ENCODE measurements around the gene NPAS4.
"Not testable (repeated sequence)": the region's sequence is repeated elsewhere in the genome, so short reads cannot be mapped to it uniquely, and the experiment has no call there.

NPAS4 gene

DNA sequence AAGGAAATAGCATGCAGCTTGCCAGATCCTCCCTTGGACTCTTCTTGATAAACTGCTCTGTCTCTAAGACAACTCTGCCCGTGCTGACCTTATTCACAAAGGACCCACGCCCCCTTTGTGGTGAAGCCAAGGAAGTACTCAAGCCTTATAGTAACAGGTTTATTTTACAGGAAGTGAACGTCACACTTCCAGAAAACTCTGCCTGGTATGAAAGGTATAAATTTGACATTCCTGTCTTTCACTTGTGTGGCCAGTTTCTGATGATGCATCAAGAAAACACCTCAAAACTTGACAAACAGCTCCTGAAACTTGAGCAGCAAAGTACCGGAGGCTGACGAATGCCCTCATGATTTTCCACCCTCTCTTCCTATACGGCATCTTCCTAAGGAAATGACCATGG, 33.4 kb downstream of the NPAS4 start:
- no peak for DNase-seq (ENCODE audit: low read depth in 1 of 2, low spot score in 1 of 2)

DNA sequence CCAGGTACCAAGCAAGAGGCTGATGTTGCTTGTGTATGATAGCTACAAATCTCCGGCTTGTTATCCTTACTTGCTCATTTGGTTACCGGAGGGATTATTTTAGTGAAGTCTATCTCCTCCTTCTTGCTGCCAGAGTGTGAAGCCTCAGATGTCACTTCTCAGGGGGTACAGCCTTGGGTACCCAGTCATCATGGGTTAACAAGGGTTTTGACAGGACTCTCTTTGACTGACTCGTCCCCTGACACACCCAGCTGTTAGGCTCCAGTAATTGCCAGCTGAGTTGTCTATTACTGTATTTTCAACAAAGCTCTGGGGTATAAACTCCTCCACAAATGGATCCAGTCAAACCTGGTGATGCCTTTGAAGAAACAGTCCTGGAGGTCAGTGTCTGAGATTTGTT, 34.0 kb downstream of the NPAS4 start:
- no peak for DNase-seq (ENCODE audit: low read depth in 1 of 2, low spot score in 1 of 2)

DNA sequence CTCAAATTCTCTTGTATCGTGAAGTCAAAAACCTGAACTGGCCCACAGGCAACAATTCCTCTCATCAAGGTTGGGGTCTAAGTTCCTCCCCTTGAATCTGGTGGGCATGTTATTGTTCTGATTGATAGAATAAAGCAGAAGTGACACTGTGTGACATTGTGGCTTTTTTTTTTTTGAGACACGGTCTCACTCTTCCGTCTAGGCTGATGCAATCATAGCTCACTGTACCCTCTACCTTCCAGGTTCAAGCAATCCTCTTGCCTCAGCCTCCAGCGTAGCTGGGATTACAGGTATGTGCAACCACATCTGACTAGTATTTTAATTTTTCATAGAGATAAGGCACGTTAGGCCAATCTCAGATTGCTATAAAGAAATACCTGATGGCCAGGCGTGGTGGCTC, 37.0 kb downstream of the NPAS4 start:
- no peak for DNase-seq (ENCODE audit: low read depth in 1 of 2, low spot score in 1 of 2)

DNA sequence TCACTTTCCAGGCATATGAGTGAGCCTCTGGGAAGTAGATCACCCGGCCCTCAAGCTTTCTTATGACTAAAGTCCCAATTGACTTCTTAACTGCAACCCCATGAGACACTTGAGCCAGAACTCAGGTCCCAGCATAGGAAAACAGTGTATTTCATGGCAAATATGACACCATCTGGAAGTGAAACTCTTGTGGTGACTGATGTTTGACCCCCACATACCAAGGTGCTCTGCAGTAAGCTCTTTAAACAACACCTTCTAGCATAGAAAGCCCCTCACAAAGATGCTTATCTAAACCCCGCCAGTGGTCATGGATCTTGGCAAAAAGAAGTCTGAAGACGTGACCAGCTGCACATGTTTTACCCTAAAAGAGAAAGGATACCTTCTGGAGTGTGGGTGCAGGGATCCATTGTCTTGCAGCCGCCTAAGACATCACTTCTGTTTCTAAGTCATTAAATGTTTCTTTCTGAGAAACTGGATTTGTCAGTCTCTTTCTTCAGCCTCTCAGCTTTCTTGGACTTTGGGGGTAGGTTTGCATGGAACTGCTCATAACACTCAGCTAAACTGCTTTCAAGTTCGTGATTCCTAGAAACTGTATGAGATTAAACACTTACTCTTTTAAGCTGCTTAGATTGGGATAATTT, 38.4 kb downstream of the NPAS4 start:
- DNase-seq (ENCODE audit: low read depth in 1 of 2, low spot score in 1 of 2), result no peak

DNA sequence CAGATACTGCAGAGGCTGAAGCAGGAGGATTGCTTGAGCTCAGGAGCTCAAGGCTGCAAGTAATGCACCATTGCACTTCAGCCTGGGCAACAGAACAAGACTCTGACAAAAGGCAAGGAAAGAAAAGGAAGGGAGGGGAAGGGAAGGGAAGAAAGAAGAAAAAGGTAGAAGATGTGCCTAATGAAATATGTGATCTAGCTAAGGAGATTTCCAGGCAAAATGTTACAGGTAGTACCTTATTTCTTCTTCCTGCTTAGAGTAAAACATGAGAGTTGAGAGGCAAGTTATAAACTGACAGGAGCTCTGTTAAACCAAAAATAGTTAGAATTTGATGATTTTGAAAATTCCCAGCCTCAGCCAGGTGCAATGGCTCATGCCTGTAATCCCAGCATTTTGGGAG, 41.2 kb downstream of the NPAS4 start:
- DNase-seq (ENCODE audit: low read depth in 1 of 2, low spot score in 1 of 2), result no peak

DNA sequence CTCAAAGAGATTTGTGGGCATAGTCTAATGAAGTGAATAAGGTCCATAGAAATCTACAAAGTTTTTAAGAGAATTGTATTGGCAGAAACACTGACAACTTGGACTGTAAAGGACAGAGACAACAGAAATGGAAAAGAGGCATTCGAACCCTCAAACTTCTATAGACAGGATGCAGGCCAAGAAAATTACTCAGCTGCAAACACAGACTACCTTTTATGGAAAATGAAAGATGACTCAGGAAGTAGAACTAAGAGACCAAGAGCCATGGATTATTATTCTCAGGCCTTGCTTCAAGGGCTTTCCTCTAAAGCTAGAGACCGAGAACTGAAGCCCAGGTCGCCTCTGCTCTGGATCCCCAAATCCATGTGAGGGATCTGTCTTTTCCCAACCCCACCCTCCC, 42.1 kb downstream of the NPAS4 start:
- no peak for DNase-seq (ENCODE audit: low read depth in 1 of 2, low spot score in 1 of 2)

DNA sequence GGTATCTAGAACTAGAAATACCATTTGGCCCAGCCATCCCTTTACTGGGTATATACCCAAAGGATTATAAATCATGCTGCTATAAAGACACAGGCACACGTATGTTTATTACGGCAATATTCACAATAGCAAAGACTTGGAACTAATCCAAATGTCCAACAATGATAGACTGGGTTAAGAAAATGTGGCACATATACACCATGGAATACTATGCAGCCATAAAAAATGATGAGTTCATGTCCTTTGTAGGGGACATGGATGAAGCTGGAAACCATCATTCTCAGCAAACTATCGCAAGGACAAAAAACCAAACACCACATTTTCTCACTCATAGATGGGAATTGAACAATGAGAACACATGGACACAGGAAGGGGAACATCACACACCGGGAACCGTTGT, 43.3 kb downstream of the NPAS4 start:
- DNase-seq (ENCODE audit: low read depth in 1 of 2, low spot score in 1 of 2), result not testable (repeated sequence)

DNA sequence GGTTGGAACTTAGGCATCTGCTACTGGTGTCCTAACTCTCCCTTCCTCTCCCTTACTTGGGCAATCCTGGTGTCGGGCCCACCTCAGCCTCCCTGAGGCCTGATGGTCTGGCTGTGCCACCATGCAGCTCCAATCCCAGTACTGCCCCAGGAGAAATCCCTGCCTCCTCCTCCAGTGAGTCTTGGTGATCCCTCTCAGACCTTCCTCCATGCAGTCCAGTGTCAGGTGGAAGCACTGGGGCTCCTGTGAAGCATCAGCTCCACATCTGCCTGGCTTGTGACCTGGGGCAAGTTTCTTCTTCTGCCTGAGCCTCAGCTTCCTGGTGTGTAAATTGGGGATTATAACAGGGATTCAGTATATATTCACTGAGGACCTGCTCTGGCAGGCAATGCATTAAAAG, 44.1 kb downstream of the NPAS4 start:
- no peak for DNase-seq (ENCODE audit: low read depth in 1 of 2, low spot score in 1 of 2)

DNA sequence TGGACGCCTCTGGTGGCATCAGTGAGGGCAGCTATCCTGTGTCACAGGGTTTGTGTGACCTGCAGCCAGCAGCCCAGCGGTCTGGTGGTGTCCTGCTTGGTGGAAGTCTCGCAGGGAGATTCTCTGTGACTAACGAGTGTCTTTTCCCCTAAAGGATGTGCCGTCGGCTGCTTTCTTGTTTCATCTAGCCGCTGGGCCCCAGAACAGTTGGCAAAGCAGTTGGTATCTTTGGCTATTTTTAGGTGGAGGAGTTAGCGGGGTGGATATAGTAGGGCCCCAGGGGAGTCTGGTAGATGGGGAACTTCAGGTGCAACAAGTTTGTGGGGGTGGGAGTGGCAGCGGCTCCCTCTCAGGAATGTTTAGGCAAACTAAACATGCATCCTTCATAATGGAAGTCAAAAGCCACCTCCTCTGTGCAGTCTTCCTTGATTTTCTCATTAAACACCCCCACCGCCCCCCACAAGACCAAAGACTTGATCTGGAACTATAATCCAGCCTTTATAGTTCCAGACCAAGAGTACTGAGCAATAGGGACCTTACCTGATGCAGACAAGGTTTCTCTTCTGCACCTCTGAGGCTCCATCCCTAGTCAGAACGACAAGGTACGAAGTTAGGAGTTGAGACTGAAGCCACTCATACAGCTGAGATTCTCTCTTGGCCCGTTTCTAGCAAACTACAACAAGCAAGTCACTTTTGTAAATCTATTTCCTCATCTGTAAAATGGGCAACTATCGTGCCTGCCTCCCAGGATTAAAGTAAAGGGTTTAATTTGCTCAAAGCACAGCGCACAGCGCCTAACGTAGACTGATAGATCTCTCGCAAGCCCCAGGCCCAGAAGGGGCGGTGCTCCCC, 44.8 kb downstream of the NPAS4 start:
- no peak for DNase-seq (ENCODE audit: low read depth in 1 of 2, low spot score in 1 of 2)

DNA sequence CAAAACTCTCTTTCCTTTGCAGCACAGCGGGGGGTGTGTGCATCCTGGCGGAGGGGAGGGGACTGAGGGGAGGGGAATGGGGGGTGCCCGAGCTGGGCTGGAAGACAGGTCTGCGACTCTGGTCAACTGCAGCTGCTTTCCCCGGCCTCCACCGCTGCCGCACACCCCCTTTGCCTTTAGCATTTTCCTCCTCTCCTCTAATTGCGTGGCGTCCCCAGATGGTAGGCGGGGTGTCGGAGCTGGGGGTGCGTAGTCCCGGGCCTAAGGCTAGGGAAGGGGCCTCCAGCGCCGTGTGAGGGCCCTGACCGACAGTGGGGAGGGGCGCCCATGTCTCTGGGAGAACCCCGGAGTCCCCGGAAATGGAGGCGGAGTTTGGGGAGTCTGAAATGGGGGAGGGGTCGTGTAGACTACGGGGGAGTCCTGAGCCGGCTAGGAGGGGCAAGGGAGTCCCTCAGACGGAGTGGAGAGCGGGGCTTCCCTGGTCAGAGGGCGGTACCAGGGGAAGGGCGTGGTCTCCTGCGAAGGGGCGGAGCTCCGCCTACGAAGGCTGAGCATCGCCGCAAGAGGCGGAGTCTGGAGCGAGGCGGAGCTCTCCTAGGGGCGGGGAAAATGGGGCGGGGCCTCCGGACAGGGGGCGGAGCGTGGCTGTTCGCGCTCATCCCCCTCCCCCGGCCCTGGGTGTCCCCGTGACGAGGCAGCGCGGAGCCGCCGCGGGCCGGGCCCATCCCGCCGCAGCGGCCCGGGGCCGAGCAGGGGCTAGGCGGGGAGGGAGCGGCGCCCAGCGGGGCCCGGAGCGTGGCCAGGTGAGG, 45.6 kb downstream of the NPAS4 start, which contains the start of gene PELI3:
Gene PELI3 (plus strand): TSS at position 681 of the 809 bp plus-strand sequence. CDS start 1,224 bp downstream, outside the sequence.
- peak; percentile 91 to 94 for DNase-seq (ENCODE audit: low read depth in 1 of 2, low spot score in 1 of 2)

DNA sequence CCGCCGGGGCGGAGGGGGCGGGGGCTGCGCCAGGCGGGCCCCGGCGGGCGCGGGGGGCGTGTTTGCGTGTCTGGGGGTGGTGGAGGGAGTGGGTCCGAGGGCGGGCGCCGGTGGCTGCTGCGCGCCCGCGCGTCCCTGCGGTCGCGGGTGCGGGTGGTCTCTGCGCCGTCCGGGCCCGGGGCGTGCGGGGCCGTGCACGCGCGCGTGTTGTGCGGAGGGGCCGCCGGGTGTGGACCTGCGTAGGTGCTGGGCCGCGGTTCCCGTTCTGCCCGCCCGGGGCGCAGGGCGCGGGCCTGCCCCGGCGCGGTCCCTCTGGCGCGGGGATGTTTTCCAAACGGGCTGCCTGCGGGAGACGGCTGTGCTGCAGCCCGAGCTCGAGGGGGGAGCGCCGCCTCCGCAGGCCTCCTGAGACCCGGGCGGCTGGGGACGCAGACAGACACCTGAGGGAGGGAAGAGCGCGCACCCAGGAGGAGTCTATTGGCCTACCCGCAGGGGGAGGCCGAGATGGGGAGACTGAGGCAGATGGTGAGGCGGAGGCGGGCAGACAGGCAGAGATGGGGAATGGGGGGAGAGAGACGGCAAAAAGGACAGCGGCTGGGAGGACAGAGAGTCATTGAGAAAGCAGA, 46.3 kb downstream of the NPAS4 start:
- no peak for DNase-seq (ENCODE audit: low read depth in 1 of 2, low spot score in 1 of 2)

DNA sequence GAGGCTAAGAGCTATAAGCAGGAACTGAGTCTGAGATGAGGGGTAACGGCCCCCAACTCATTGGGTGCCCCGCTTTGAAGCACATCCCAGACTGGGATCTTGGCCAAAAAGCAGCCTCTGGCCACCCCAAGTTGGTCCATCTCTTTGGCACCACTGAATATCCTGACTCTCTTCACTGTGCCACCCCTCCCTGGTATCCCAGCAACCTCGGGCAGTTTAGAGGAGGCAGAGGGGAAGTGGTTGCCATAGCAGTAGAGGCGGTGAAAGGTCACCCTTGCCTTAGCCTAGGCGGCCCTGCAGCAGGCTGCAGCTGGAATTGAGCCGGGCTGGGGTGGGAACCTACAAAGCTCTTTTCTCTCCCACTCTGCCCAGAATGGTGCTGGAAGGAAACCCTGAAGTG, 46.9 kb downstream of the NPAS4 start:
- DNase-seq (ENCODE audit: low read depth in 1 of 2, low spot score in 1 of 2), result no peak

DNA sequence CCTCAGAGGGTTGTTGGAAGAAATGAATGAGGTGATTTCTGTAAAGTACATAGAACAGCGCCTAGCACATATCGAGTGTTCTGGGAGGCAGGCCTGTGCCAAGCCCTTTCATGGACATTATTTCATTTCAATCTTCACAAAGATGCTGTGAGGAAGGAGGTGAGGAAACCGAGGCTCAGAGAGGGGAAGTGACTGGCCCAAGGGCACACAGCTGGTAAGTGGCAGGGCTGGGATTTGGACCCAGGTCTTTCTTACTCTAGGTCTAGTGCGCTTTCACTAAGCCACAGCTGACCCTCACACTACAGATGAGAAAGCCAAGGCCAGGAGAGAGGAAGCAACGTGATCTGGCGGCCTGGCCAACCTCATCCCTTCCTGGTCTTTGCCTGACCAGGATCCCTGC, 47.9 kb downstream of the NPAS4 start:
- no peak for DNase-seq (ENCODE audit: low read depth in 1 of 2, low spot score in 1 of 2)

DNA sequence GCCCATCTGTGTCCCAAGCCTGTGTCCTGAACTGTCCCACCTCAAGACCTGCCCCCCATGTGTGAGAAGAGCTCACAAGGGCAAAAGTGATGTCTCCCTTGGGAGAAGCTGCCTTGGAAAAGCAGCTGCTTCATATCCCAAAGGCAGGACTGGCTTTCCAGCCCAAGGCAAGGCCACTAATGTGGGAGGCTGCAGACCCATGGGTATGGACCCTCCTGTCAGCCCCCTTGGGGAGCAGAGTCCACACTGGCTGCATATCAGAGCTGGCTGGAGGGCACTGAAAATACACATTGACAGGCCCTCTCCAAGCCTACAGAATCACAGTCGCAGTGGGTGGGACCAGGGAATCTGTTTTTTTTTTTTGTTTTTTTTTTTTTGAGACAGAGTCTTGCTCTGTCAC, 48.6 kb downstream of the NPAS4 start:
- no peak for DNase-seq (ENCODE audit: low read depth in 1 of 2, low spot score in 1 of 2)

DNA sequence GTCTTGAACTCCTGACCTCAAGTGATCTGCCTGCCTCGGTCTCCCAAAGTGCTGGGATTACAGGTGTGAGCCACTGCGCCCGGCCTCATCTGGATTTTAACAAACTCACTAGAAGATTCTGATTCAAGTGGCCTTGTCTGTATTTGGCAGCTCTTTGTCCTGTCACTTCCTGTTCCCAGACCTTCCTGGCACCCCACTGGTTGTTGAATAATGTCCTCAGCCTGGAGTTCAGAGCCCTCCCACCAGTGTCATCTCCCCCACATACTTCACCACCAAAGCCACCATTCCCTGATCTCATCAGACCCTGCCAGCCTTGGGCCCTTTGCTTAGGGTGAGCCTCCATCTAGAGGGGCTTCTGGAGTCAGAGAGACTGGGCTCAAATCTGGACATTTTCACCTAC, 49.2 kb downstream of the NPAS4 start:
- no peak for DNase-seq (ENCODE audit: low read depth in 1 of 2, low spot score in 1 of 2)

DNA sequence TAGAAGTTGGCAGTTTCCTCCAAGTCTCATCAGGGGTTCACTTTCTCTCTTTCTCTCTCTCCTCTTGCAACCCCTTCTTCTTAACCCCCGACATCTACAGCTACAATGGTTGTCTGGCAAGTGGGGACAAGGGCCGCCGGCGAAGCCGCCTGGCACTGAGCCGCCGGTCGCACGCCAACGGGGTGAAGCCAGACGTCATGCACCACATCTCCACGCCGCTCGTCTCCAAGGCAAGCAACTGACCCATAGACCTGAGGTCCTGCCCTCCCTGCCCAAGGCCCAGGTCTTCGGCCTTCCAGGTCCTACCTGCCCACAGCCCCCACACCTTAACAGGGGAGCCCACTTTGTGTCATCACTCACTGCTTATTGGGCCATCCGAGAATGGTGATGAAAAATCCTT, 50.3 kb downstream of the NPAS4 start:
- no peak for DNase-seq (ENCODE audit: low read depth in 1 of 2, low spot score in 1 of 2)

DNA sequence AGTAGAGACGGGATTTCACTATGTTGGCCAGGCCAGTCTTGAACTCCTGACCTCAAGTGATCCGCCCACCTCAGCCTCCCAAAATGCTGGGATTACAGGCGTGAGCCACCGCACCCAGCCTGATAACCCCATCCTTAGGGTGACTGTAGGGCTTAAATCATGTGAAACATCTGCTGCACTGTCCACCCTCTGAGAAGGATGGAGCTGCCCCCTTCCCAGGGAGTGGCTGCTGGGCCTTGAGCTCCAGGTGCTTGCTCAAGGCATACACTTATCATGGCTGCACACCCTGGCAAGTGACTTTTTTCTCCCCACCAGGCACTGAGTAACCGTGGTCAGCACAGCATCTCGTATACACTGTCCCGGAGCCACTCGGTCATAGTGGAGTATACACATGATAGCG, 51.2 kb downstream of the NPAS4 start:
- no peak for DNase-seq (ENCODE audit: low read depth in 1 of 2, low spot score in 1 of 2)

DNA sequence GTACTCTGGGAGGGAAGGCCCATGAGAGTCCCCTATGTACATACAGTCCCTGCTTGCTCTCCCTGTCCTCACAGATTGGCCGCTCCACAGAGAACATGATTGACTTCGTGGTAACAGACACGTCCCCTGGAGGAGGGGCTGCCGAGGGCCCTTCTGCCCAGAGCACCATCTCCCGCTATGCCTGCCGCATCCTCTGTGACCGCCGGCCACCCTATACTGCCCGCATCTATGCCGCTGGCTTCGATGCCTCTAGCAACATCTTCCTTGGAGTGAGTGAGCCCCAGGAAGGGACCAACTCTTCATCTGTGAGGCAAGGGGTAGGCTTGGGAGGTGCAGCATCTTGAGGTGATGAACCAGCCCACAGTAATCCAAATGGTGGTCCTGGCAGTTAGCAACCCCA, 52.3 kb downstream of the NPAS4 start:
- no peak for DNase-seq (ENCODE audit: low read depth in 1 of 2, low spot score in 1 of 2)

DNA sequence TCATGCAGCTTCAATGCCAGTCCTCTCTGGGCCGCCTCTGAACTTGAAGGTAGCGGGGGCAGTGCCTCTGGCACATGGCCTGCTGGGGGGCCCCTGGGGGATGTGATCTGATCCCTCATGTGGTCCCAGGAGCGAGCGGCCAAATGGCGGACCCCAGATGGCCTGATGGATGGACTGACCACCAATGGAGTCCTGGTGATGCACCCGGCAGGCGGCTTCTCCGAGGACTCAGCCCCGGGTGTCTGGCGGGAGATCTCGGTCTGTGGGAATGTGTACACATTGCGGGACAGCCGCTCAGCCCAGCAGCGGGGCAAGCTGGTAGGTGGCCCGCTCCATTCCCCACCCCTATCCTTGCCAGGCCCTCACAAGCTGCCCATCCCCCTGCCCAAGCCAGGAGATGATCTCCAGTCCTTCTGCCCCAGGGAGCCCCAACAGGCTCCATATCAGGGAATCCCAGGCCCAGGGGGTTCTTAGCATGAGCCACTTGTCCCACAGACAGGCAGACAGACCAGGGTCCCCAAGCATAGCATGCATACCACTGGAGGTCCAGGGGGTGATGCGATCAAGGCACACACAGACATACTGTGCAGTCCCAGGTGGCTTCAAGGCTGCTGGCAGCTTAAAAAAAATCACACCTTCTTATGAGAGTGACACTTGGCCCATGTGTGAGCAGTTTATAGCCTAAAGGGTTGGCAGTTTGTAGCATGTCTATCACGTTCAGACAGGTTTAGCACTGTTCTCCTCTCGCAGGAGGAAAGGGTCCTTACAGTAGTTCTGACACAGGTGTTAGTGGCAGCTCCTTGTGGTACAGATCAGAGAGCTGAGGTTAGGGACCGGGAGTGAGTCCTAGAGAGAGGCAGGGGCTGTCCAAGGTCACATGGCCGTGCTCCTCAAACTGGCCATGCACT, 53.0 kb downstream of the NPAS4 start:
- no peak for DNase-seq (ENCODE audit: low read depth in 1 of 2, low spot score in 1 of 2)
